Mesenteric fat pad (tissue), 1 donor: ENCODE measurements around the gene SLC31A2. TPM values are rescaled to one million over a fixed set of nuclear protein-coding genes. Genes with fewer than 3 reads are reported as not detected.
"Not testable (repeated sequence)": the region's sequence is repeated elsewhere in the genome, so short reads cannot be mapped to it uniquely, and the experiment has no call there.

Experiments
- DNase-seq: peaks from one replicate; pipeline ENCODE4 v3.0.0-alpha.2; 2020; ENCODE audit warnings: low spot score
- total RNA-seq: library from RNA; stranded (reverse); fragmentation: NEBNext Ultra II Directional; extraction: Animal tissue kit (Norgen Biotek cat#: 25700); gene quantifications from one replicate; pipeline ENCODE4 v1.2.1, GENCODE V29; 2021
- donor health status: DM: yes; HTN: yes; CAD: no.

The SLC31A2 gene
- total RNA-seq, 1 donor from 2014 or later = 62.4 TPM

- not testable (repeated sequence) for DNase-seq
Measured at GRCh38 chr9:113149561-113149960, 1.2 kb upstream of the SLC31A2 start.

DNA sequence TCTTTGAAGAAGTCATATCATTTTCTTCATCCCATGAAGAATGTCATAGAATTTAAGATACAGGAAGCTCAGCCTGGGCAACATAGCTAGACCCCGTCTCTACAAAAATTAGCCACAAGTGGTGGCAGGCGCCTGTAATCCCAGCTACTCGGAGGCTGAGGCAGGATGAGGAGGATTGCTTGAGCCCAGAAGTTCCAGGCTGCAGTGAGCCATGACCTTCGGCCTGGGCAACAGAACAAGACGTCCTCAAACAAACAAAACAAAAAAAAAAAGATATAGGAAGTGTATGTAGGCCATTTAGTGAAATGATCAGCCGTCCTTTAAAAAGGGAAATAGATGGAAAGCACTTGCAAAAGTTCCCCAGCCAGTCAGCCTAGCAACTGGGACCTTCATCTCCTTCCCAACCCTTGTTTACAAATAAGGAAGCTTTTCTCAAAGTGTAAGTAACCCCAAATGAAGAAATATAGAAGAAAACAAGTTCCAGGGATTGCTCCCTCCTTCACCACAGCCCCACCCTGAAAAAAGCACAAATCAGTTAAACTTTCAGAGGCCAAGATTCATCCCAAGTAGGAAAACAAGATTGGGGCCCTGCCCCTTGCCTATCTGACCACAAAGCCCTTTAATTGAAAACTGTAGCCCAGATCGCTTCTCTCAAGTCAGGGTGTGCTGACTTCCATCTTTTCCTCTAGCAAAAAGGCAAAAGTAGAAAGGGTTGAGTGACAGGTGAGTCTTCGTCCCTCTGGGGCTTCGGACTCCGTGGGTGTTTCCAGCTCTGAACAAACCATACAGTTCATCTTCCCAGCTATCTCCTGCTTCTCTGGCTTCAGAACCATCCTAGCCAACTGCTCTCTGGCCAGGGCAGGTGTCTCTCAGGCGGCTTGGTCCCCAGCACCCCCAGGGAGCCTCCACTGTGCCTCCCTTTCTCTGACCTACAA is 1.2 kb downstream of the SLC31A2 start:
- no peak for DNase-seq

- no peak for DNase-seq
Measured at GRCh38 chr9:113152699-113153098, 1.9 kb downstream of the SLC31A2 start.

DNA sequence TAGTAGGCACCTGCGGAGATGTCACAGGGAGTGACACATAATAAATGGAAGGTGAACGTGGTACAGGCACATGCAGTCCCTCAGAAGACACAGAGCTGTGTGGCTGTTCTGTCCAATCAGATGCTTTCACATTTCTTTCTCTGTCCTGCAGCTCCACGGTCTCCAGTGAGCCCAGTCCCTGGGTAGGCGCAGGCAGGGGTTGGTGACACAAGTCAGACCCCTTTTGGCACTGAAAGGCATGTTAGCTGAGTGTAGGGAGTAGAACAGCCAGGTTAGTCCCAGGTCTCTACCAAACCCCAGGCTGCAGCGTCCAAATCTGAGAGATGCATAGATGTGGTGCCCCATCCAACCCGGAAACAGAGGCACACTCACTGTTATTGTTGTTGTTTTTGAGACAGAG is 2.8 kb downstream of the SLC31A2 start:
- DNase-seq = no peak

- DNase-seq = no peak
Measured at GRCh38 chr9:113154471-113154870, 3.7 kb downstream of the SLC31A2 start.

GRCh38 chr9:113154946-113155345 is 4.1 kb downstream of the SLC31A2 start:
- no peak for DNase-seq

GRCh38 chr9:113155911-113156588 is 5.2 kb downstream of the SLC31A2 start:
- DNase-seq = no peak

GRCh38 chr9:113156880-113157279 is 6.1 kb downstream of the SLC31A2 start:
- DNase-seq = no peak

- DNase-seq = no peak
Measured at GRCh38 chr9:113158446-113158845, 7.6 kb downstream of the SLC31A2 start.

DNA sequence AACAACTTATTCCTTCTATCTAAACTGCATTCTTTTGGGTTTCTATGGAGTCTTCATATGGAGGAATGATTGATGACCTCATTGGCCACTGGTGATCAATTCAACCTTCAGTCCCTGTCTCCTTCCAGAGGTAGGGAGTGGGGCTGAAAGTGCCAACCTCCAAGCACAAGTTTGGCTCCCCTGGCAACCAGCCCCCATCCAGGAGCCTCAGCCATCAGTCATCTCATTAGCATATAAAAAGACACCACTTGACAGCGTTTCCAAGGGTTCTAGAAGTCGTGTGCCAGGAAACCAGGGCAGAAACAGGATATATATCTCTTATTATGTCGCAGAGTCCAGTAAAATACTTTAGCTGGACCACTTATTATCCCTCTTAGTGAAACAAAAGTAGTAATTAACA is 9.8 kb downstream of the SLC31A2 start:
- no peak for DNase-seq

- no peak for DNase-seq
Measured at GRCh38 chr9:113163001-113163400, 12.2 kb downstream of the SLC31A2 start.

DNA sequence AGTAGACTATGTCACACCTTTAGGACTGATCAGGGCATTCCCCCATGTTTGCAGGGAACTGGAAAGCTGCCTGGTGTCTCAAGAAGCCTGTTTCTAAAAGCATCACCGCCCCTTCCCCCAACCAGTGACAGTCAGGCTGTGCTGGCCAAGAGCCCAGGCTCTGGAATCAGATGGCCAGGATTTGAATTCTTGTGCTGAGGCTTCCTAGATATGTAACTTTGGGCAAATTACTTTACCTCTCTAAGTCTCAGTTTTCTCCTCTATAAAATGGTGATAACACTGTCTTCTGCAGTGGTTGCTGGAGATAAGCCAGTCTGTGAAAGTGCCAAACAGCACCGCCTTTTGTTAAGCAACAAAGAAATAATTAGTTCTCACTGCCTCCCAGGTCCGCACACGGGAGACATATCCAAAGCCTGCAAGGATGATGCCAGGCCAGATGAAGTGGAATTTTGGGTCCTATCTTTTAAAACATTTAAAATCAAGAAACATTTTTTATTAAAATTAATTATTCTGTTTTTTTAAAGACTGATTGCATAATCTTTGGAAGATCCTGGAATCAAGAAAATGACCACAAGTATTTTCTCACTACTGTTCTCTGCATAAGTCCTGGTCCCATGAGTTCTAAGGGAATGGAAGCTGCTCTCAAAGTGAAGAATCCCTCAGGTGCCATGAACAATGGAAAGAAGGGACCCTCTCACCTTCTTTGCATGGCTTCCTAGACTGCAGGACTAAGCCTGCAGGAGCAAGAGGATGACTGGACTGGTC is 13.9 kb downstream of the SLC31A2 start:
- DNase-seq = no peak

DNA sequence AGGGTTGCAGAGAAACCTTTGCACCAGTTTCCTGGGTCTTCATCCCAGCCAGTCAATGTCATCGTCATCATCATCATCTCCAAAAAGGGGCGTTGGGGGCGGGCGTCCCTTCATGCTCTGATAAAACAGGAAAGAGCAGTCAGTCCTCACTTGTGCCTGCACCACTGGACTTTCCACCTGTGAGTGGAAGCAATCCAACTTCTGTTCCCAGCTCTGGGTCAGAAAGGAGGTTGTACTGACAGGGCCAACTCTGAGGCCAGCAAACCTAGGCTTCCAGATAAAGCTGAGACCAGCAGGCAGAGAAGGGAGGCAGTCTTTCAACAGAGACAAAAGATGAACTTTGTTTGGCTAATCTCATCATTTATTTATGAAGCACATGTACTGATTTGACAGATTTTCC is 15.2 kb downstream of the SLC31A2 start:
- DNase-seq = no peak

DNA sequence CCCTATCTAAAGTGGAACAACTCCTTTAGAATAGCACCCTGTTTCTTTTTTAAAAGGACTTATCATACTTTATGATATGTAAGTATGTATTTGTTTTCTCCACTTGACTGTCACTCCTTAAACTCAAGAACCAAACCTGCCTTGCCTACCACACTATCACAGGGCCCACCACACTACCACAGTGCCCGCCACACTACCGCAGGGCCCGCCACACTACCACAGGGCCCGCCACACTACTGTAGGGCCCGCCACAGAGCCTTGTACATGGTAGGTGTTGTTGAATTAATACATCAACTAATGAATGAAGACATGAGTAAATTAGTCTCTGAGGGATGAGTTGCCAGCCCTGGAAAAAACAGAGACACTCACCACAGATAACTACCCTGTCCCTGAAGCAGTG is 18.0 kb downstream of the SLC31A2 start:
- no peak for DNase-seq

DNA sequence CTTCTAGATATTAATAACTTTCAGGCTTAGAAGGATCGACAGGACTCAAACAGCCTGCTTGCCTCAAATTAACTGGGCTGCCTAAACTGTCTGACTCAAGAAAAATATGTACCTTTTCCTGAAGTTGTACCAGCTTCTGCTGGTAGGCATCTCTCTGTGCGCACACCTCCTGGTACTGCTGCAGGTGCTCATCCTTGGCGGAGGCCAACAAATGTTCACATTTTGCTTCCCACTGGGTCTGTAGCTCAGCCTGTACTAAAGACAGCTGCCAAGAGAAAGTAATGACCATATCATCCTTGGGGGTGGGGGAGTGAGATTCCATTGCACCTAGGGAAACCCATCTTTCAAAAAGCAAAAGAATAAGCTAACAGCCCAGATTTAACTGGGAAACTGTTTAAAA is 22.5 kb downstream of the SLC31A2 start:
- no peak for DNase-seq

DNA sequence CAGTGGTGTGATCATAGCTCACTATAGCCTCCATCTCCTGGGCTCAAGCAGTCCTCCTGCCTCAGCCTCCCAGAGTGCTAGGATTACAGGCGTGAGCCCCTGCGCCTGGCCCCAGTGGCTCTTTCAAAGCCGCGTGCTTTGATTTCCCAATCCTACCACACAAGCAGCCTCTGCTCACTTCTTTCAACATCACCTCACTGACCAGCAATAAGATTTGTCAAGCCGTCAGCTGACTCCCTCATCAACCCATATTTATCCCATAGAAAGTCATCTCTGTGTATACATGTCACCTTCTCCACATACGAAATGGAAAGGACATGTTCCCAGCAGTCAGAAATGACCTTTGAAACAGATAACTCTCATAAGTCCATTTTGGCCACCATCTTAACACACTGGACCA is 26.0 kb downstream of the SLC31A2 start:
- DNase-seq = no peak

DNA sequence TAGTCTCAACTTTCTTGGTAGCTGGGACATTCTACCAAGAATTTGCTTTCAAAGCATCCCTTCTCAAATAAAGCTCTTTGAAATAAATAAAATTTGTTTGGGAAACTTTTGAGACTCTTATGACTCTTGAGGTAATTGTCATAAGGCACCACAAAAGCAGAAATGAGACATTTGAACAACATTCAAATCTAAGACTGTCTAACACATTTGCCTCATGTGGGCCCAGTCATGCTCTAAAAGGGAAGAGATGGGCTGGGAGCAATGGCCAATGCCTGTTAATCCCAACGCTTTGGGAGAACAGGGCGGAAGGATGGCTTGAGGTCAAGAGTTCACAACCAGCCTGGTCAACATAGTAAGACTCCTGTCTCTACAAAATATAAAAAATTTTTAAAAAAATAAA is 26.4 kb downstream of the SLC31A2 start:
- DNase-seq = no peak

DNA sequence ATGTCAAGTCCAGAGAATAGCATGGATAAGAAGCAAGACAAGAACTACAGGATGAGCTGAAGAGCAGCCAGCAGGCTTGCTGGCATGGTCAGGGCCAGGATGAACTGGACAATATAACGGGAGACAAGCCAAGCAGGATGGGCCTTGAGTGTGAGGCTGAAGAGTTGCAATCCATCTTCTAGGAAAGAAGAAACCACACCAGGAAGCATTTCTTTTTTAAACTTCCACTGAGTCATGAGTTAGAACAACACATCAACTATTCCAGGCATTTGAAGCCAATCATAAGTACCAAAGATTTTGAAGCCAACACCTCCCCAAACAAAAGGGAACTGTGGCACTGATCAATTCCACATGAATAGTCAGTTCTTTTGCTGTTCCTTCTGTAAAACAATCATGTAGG is 27.3 kb downstream of the SLC31A2 start:
- no peak for DNase-seq

- no peak for DNase-seq
Measured at GRCh38 chr9:113179839-113180238, 29.0 kb downstream of the SLC31A2 start.

DNA sequence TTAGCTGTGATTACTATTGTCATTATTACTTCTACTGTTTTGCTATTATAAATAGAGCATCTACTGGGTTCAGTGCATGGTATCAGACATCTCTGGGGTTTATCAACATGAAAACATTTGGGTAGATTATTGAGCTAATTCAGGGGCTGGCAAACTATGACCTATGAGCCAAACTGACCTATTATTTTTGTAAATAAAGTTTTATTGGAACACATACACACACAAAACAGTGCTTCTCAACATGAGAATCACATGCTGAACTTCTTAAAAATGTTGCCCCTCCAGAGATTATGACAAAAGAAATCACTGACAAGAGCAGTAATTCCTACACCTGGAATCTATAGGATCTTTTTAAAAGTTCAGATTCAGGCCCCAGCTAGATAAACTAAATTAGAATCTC is 30.4 kb downstream of the SLC31A2 start:
- DNase-seq = no peak

- DNase-seq = no peak
Measured at GRCh38 chr9:113183956-113184488, 33.2 kb downstream of the SLC31A2 start.

DNA sequence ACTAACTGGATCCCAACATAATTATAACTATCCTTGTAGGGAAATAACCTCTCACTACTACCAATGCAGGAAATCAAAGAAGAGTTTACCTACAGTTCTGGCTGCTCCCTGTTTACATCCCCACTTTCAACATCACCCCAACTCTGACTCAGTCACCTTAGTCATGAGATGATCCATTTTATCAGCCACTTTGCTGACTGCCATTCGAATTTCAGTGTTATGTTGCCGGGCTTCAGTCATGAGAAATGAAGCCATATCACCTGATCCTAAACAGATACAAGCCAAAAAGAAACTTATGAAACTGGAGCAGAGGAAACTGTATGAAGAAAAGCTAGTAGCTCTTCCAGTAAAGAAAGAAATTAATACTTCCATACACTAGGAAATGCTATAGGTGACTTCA is 33.7 kb downstream of the SLC31A2 start:
- DNase-seq = no peak
